Nephron progenitor cell (in vitro differentiated cells): Measurements from ENCODE around the gene NAP1L4.

ENCODE experiments used
- DNase-seq: peaks from one replicate; pipeline ENCODE4 v3.0.0; 2021
- H3K27ac Mint-ChIP-seq: 2 replicates; pipeline ENCODE4 v1.8.0; 2021; ENCODE audit warnings: mild to moderate bottlenecking, moderate library complexity, mixed read lengths
- H3K27me3 Mint-ChIP-seq: 2 replicates; pipeline ENCODE4 v1.8.0; 2021; ENCODE audit warnings: mild to moderate bottlenecking, low read depth, mixed read lengths; ENCODE audit not compliant: poor library complexity
- H3K36me3 Mint-ChIP-seq: 2 replicates; pipeline ENCODE4 v1.8.0; 2021; ENCODE audit warnings: low read depth, mixed read lengths
- H3K4me1 Mint-ChIP-seq: 2 replicates; pipeline ENCODE4 v1.8.0; 2021; ENCODE audit warnings: mixed read lengths
- H3K4me3 Mint-ChIP-seq: 2 replicates; pipeline ENCODE4 v1.8.0; 2021; ENCODE audit warnings: mild to moderate bottlenecking, moderate library complexity, mixed read lengths
- H3K9me3 Mint-ChIP-seq: 2 replicates; pipeline ENCODE4 v1.8.0; 2021; ENCODE audit warnings: mild to moderate bottlenecking, moderate library complexity, mixed read lengths
- TF ChIP-seq, protein P1 (sequence below): fragments of 200-600 bp; sonication (generic); IDR thresholded peaks from 2 replicates; pipeline ENCODE4 v1.5.0; 2021; ENCODE audit warnings: antibody characterized with exemption

Gene NAP1L4

DNA sequence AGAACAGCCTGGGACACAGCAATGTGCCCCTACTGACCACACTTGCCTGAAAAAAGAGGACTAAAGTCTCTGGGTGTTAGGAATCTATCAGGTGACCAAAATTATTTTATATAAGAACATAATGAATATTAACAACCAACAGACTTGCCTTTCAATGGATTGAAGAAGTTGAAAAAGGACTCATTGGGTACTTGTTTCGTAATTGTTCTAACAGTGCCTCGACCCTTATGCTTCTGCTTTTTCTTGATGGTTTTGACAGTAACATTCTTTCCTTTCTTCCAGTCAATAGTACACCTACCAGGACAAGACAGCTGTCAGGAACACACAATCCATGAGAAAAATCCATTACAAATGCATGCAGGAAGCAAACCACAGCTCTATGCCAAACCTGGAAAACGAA is 33.9 kb downstream of the NAP1L4 start:
- H3K36me3 Mint-ChIP-seq, result peaks cover 88% of the 10 kb centered on the region
- DNase-seq, result no peak
- no peak overlapping the region for H3K27ac Mint-ChIP-seq
- TF ChIP-seq, protein P1, sequence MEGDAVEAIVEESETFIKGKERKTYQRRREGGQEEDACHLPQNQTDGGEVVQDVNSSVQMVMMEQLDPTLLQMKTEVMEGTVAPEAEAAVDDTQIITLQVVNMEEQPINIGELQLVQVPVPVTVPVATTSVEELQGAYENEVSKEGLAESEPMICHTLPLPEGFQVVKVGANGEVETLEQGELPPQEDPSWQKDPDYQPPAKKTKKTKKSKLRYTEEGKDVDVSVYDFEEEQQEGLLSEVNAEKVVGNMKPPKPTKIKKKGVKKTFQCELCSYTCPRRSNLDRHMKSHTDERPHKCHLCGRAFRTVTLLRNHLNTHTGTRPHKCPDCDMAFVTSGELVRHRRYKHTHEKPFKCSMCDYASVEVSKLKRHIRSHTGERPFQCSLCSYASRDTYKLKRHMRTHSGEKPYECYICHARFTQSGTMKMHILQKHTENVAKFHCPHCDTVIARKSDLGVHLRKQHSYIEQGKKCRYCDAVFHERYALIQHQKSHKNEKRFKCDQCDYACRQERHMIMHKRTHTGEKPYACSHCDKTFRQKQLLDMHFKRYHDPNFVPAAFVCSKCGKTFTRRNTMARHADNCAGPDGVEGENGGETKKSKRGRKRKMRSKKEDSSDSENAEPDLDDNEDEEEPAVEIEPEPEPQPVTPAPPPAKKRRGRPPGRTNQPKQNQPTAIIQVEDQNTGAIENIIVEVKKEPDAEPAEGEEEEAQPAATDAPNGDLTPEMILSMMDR, result no peak
- H3K4me1 Mint-ChIP-seq, result peaks cover 9% of the 10 kb centered on the region
- H3K9me3 Mint-ChIP-seq, result no peaks in the 10 kb centered on the region
- no peaks in the 10 kb centered on the region for H3K27me3 Mint-ChIP-seq
- no peak overlapping the region for H3K4me3 Mint-ChIP-seq

DNA sequence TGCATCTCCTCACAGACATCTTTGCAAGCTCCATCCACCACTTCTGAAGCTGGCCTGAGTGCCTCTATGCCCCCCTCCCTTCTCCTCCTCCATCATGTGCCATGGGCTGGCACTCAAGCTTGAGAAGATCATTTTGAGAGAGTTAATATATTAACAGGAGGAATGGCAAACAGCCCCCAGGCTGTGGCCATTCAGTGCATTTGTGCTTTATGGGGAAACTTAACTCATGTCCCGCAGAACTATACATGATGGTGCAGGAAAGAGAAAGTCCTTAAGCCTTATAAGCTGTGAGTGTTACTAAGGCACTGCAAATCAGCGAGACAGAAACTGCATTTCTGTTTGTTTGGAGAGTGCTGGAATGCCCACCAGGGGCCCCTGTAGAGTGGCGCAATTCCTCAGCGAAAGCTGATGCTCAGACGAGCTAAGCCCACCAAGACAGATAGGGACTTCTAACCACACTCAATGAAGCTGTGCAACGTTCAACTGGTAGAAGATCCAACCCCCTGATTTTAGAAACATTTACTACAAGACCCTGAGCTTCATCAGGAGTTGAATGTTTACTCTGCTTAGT is 36.1 kb downstream of the NAP1L4 start:
- Mint-ChIP-seq H3K27me3 (no peaks in the 10 kb centered on the region), H3K27ac (peak overlapping the region; percentile 80), H3K9me3 (no peaks in the 10 kb centered on the region), H3K4me1 (peaks cover 9% of the 10 kb centered on the region), H3K36me3 (peaks cover 86% of the 10 kb centered on the region), H3K4me3 (no peak overlapping the region)
- TF ChIP-seq, protein P1, result no peak
- DNase-seq, result no peak

- DNase-seq, result no peak
- H3K9me3 Mint-ChIP-seq, result no peaks in the 10 kb centered on the region
- peaks cover 14% of the 10 kb centered on the region for H3K4me1 Mint-ChIP-seq
- no peak overlapping the region for H3K4me3 Mint-ChIP-seq
- H3K27me3 Mint-ChIP-seq, result no peaks in the 10 kb centered on the region
- peaks cover 86% of the 10 kb centered on the region for H3K36me3 Mint-ChIP-seq
- H3K27ac Mint-ChIP-seq, result no peak overlapping the region
- TF ChIP-seq, protein P1, result no peak
These were observed 37.9 kb downstream of the NAP1L4 start for GRCh38 chr11:2954263-2954662.

GRCh38 chr11:2952290-2952689 is 39.8 kb downstream of the NAP1L4 start:
- TF ChIP-seq, protein P1, result no peak
- Mint-ChIP-seq H3K4me3 (no peak overlapping the region), H3K36me3 (peaks cover 88% of the 10 kb centered on the region), H3K27ac (no peak overlapping the region), H3K9me3 (no peaks in the 10 kb centered on the region), H3K27me3 (no peaks in the 10 kb centered on the region), H3K4me1 (peaks cover 22% of the 10 kb centered on the region)
- DNase-seq, result no peak

- no peak overlapping the region for H3K4me3 Mint-ChIP-seq
- peaks cover 23% of the 10 kb centered on the region for H3K4me1 Mint-ChIP-seq
- DNase-seq, result no peak
- peaks cover 84% of the 10 kb centered on the region for H3K36me3 Mint-ChIP-seq
- H3K27ac Mint-ChIP-seq, result peak overlapping the region; percentile 86
- TF ChIP-seq, protein P1, result no peak
- no peaks in the 10 kb centered on the region for H3K27me3 Mint-ChIP-seq
- H3K9me3 Mint-ChIP-seq, result no peaks in the 10 kb centered on the region
These were observed 40.7 kb downstream of the NAP1L4 start for GRCh38 chr11:2951231-2952110.
